Measurements from ENCODE around the gene AVPR2.

Gene AVPR2

GRCh38 chrX:153944140-153944799 lies 39.8 kb downstream of the AVPR2 start, which contains the start of gene RENBP:
RENBP (minus strand) TSS chrX:153944643; CDS start chrX:153944610, 33 bp downstream.
- no peak within 1 kb of the TSS for H3K4me3 ChIP-seq (ENCODE audit: low read length)
- no peak for DNase-seq (ENCODE audit: low read depth, low spot score)

DNA sequence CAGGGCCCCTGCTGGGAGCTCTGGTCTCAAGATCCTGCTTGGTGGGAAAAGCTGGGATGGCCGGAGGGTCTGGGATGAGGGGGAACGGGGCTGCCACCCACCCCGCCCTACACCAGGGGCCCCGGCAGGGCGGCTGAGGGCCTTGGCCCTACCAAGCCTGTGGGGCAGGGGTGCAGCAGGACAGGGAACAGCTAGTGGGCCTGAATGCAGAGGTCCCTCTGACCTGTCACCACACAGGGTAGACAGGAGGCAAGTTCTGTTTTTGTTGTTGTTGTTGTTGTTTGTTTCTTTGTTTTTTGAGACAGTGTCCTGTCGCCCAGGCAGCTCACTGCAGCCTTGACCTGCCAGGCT lies 40.3 kb downstream of the AVPR2 start:
- no peak for DNase-seq (ENCODE audit: low read depth, low spot score)
- no peak overlapping the region for H3K4me3 ChIP-seq (ENCODE audit: low read length)

GRCh38 chrX:153945956-153946943 lies 41.8 kb downstream of the AVPR2 start:
- no peak for DNase-seq (ENCODE audit: low read depth, low spot score)
- H3K4me3 ChIP-seq (ENCODE audit: low read length) = no peak overlapping the region

- DNase-seq (ENCODE audit: low read depth, low spot score) = peak; percentile 70
- H3K4me3 ChIP-seq (ENCODE audit: low read length) = no peak overlapping the region
Measured at GRCh38 chrX:153947009-153947769, 42.7 kb downstream of the AVPR2 start.

GRCh38 chrX:153948002-153948466 lies 43.6 kb downstream of the AVPR2 start:
- no peak for DNase-seq (ENCODE audit: low read depth, low spot score)
- H3K4me3 ChIP-seq (ENCODE audit: low read length) = no peak overlapping the region

DNA sequence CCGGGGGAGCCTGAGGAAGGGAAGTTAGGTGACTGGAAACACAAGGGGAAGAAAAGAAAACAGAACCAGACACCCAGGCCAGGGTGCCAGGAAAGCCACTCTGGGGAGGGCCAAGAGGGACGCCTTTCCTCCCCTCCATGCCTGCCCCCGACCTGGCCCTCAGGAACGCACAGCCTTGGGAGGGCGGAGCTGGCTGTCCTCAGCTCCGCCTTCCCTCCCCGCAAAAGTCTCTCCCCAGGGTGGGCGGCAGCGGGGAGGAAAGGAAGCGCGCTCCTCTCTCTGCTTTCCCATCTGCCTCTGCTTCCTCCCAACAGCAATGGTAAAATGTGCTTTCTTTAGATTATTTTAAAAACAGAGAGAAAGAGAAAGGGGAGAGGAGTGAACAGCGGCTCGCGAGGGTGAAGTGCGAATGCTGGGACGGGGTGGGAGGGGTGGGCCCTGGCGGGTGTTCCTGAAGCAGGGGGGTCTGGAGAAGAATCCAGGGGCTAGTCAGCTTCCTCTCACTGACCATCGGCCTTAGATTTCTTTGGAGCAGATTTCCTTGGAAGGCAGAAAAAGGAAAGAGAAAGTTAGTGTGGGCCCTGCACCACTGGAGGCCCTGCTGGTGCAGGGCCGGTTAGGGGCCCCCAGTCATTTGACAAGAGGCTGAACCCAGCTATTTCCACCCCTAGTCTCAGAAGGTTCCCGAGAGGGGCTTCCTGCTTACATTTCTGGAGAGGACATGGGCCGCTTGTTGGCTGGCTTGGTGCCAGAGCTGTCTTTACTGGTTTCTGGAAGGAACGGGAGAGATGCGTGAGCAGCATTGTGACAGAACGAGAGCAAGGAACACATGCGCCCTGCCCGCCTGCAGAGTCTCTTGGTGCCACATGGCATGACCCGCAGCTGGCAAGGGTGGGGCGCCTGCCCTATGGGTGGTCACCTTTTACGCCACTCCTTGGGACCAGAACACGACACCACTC lies 44.7 kb downstream of the AVPR2 start:
- no peak for DNase-seq (ENCODE audit: low read depth, low spot score)
- H3K4me3 ChIP-seq (ENCODE audit: low read length) = no peak overlapping the region

DNA sequence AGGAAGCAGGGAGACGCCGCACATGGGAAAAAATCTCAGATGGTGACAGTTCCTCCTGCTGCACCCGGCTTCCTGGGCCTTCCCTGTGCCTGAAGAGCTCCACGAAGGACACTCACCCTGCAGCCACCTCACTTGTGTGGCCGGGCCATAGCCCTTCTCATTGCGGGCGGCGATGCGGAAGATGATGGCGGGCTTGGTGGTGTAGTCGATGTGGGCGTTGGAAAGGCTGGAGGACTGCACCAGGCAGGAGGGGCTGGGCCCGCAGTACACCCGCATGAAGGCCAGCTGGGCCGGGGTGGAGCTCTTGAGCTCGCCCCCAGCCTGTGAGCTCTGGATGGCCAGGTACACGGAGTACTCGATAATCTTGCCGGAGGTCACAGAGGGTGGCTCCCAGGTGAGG lies 45.7 kb downstream of the AVPR2 start:
- no peak for DNase-seq (ENCODE audit: low read depth, low spot score)
- H3K4me3 ChIP-seq (ENCODE audit: low read length) = no peak overlapping the region

DNA sequence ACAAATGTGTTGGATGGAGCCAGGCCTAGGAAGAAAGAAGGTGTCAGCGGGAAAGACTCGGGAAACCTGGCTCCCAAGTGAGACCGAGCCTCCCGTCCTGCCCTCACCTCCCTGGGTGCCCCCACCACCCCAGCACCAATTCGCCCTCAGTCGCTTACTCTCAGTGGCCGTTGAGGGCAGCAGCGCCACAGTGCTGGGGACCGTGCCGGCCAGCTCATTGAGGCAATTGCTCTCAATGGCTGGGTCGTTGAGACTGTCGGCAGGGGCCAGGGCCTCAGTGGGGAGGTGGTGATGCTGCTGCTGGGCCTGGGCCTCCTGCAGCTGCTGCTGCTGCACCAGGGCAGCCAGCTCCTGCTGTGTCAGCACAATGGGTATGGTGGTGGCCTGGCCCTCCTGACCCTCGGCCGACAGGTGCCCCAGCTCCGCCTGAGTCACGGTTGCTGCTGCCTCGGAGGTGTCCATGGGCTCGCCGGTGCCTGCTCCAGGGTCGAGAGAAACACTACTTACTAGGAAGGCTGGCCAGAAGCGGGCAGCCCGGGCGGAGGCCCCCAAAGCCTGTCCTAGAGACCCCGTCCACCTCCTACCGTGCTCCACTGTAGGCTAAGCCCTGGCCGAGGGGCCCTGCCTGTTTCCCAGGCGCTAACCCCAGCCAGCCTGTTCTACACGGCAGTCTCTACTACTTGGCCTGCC lies 47.4 kb downstream of the AVPR2 start:
- H3K4me3 ChIP-seq (ENCODE audit: low read length) = no peak overlapping the region
- DNase-seq (ENCODE audit: low read depth, low spot score) = no peak

DNA sequence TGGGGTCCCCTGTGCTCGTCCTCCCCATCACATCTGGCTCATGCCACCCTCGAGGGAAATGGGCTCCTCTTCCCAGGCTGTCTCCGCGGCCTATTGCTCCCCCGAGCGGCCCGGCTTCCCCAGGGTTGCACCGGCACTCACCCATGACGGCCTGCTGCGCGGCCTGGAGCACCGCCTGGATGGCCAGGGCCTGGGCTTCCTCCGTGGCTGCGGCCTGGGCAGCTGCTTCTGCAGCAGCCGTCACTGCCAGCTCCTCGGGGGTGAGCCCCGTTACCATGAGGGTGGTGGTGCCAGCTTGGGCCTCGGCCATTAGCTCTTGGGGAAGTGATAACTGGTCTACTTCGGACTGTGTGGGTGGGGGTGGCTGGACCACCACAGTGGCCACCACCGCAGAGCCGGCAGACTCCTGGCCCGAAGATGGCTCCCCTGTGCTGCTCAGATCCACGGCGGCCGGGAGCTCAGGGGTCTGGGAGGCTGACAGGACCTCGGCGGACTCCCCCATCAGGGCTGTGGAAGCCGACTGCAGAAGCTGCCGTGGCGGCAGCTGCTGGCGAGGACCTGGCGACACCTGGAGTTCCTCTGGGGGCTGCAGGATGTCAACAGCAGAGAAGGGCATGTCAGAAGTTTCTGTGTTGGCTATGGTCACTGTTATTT lies 48.0 kb downstream of the AVPR2 start:
- no peak for DNase-seq (ENCODE audit: low read depth, low spot score)
- H3K4me3 ChIP-seq (ENCODE audit: low read length) = no peak overlapping the region

DNA sequence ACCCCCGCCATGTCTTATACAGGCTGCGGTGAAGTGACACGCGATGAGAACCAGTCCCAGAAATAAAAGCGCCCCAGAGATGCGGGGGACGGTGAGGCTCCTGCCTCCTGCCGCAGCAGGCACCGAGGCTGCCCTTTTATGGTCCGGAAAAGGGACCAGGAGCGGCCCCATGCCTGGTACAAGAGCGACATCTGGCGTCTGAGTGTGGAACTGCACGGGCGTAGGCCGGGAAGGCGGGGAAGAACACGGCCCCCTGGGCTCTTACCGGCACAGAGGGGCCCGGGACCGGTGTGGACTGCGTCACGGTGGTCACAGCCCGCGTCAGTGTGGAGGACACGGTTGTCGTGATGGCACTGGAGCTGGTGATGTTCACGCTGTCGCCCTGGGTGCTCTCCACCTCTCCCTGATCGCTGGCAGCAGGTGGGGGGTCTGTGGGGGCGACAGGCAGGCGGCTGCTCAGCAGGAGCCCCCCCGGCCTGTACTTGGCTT lies 48.9 kb downstream of the AVPR2 start:
- no peak for DNase-seq (ENCODE audit: low read depth, low spot score)

GRCh38 chrX:153953892-153954557 lies 49.6 kb downstream of the AVPR2 start:
- DNase-seq (ENCODE audit: low read depth, low spot score) = no peak
- no peak overlapping the region for H3K4me3 ChIP-seq (ENCODE audit: low read length)

More for the DNA sequence above, 48.9 kb downstream of the AVPR2 start:
- H3K4me3 ChIP-seq (ENCODE audit: low read length) = no peak overlapping the region

DNA sequence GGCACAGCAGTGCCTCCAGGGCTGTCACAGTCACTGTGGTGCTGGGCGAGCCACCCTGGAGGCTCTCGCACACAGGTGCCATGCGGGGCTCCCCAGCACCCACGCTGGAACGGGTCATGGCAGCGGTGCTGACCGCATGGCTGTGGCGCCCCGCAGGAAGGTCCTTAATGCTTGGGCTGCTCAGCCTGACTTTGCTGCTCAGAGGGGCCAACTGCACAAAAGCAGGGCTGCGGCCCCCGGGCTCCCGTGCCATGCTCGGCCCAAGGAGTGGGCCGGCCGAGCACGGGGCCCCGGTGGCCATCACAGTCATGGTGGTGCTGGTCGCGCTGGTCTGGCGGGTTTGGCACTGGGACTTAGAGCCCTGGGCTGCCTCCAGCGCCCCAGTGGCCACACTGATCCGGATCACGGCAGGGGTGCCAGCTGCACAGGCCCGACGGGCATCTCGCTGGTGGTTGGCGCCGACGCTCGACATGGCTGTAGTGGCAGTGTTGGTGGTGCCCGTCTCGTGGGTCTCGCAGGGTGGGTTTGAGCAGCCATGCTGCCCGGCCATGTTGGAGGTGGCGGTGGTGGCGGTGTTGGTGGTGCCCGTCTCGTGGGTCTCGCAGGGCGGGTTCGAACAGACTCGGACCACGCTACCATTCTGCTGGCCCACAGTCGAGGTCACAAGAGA lies 50.2 kb downstream of the AVPR2 start:
- no peak overlapping the region for H3K4me3 ChIP-seq (ENCODE audit: low read length)
- DNase-seq (ENCODE audit: low read depth, low spot score) = no peak

DNA sequence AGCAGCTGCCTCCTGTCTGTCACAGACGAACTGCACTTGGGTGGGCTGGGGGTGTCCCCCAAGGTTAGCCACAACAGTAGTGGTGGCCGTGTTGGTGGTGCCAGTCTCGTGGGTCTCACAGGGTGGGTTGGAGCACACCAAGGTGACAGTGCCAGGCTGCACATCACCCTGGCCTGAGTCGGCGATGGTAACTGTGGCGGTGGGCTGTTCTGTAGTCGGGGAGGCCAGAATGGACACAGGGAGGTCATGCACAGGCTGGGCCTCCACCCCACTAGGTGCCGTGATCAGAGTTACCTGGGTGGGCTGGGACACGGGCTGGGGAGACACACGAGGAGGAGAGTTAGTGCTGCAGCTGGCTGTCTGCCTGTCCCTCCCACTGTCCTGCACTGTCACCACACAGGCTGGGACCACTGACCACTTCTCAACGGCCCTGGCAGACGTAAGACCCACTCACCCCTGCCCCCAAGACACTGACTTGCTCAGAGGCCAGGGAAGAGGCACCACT lies 50.8 kb downstream of the AVPR2 start:
- no peak for DNase-seq (ENCODE audit: low read depth, low spot score)
- H3K4me3 ChIP-seq (ENCODE audit: low read length) = no peak overlapping the region

DNA sequence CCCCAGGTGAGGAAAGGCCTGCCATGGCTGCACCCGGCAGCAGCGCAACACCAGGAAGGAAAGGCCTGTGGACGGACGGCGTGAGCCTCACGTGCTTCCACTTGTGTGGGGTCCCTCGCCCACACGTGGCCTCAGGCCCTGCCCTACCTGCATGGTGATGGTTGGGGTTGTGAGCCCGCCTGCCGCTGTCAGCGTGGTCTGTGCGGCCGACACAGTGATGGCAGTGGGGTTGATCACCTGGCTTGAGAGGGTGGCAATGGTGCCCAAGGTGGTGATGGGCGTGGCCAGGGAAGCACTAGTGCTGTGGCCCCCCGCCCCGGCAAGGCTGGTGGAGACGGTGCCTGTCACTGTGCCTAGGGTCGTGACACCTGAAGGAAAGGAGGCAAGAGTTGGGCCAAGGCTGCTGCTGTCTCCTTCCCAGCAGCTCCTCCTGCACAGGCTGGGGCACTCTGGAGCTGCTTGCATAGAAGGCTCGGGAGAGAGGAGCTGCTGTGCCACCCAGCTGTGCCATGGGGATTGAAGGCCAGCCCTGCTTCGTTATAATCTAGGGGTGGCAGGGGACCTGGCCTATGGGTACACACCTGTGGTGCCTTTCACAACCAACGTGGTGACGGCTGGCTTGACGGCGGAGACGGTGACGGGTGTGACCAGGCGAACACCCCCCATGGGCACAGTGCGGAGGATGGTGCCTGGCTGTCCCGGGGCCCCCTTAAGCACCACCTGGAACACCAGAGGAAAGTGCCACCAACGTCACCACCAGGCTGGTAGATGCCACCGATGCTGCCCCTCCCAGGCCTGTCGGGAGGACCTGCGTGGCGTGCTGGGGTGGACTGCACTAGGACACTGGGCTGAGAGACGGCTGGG lies 51.8 kb downstream of the AVPR2 start:
- no peak overlapping the region for H3K4me3 ChIP-seq (ENCODE audit: low read length)
- DNase-seq (ENCODE audit: low read depth, low spot score) = no peak
